GM13976 (cell line): ENCODE results near the gene SLC25A39.
"Not testable (repeated sequence)": the region's sequence is repeated elsewhere in the genome, so short reads cannot be mapped to it uniquely, and the experiment has no call there.

Experiments used
- DNase-seq: peaks from one replicate; pipeline ENCODE4 v3.0.0; 2012; ENCODE audit warnings: low spot score
- CTCF ChIP-seq: IDR thresholded peaks from 2 replicates; pipeline ENCODE4 v1.5.1; 2012; ENCODE audit warnings: borderline replicate concordance, mild to moderate bottlenecking; ENCODE audit not compliant: insufficient read depth; ENCODE audit errors: extremely low read depth, missing control alignments, control extremely low read depth
- in situ Hi-C: fragments of 300-500 bp; cut with MboI; formaldehyde crosslinking; loops from one replicate; pipeline ENCODE4 v1.12.0; 2022; ENCODE audit warnings: low sequenced_read_pairs, mixed read lengths, inconsistent platforms; ENCODE audit not compliant: unreplicated experiment

Gene SLC25A39

GRCh38 chr17:44324571-44325275 is at the start of gene SLC25A39:
Gene SLC25A39, minus strand, starts transcription at chr17:44324823. Its CDS starts 1,261 bp downstream, at chr17:44323562.
- peak; percentile 95 for DNase-seq
- in situ Hi-C loops: no loop called here
- no peak for TF ChIP-seq CTCF

GRCh38 chr17:44372036-44372435 is 47.4 kb upstream of the SLC25A39 start:
- no peak for DNase-seq
- no peak for TF ChIP-seq CTCF
- in situ Hi-C loops: no loop called here

GRCh38 chr17:44369414-44370023 is 44.9 kb upstream of the SLC25A39 start:
- in situ Hi-C loops, DNase-seq: not testable (repeated sequence)

- DNase-seq, in situ Hi-C loops: not testable (repeated sequence)
These were observed 44.0 kb upstream of the SLC25A39 start for GRCh38 chr17:44368391-44369243.

- no peak for DNase-seq
- TF ChIP-seq CTCF: no peak
- in situ Hi-C loops: no loop called here
These were observed 42.8 kb upstream of the SLC25A39 start for GRCh38 chr17:44367231-44367979.

- DNase-seq, in situ Hi-C loops: not testable (repeated sequence)
These were observed 40.4 kb upstream of the SLC25A39 start for GRCh38 chr17:44365051-44365450.

- in situ Hi-C loops: no loop called here
- peak; percentile 85 for TF ChIP-seq CTCF
- DNase-seq: peak; percentile 92
These were observed 39.1 kb upstream of the SLC25A39 start, which contains the start of gene FAM171A2 for GRCh38 chr17:44363613-44364159. Gene FAM171A2, minus strand, starts transcription at chr17:44363853. Its CDS starts 139 bp downstream, at chr17:44363714.
